Endothelial cell of umbilical vein (primary cell): ENCODE results near the gene LCAT. TPM values are rescaled to one million over a fixed set of nuclear protein-coding genes. Genes with fewer than 3 reads are reported as not detected.

Source experiments
- BruUV-seq: library from RNA; stranded (reverse); fragments of 400-500 nt; replicated peaks from 2 replicates; lab custom pipeline; 2021; lab: Mats Ljungman, UMichigan
- CTCF ChIA-PET: fragments of 300-600, 350-600 bp; sonication (Branson Sonifier 250); formaldehyde crosslinking; loops from one replicate; lab custom pipeline; 2021; ENCODE audit warnings: antibody characterized with exemption, inconsistent platforms; lab: Charles Lee
- POLR2A ChIA-PET: fragments of 300-600, 350-600 bp; sonication (Branson Sonifier 250); formaldehyde crosslinking; loops from one replicate; lab custom pipeline; 2021; ENCODE audit warnings: antibody characterized with exemption, inconsistent platforms; lab: Charles Lee
- DNase-seq: peaks from one replicate; pipeline ENCODE4 v3.0.0-alpha.2; 2011; ENCODE audit warnings: low read depth, low spot score
- FAIRE-seq: peaks from 2 replicates; lab custom pipeline; 2011; peaks lifted over from hg19 to GRCh38; lab: Jason Lieb, UNC
- H2AFZ ChIP-seq: 2 replicates; pipeline ENCODE4 v1.6.0; 2012; ENCODE audit warnings: low read depth, low read length, control low read depth, inconsistent platforms
- H3K27ac ChIP-seq: 2 replicates; pipeline ENCODE4 v1.5.1; 2011; ENCODE audit warnings: low read depth, mild to moderate bottlenecking, control low read depth, low read length, moderate library complexity; ENCODE audit not compliant: insufficient read depth
- H3K27me3 ChIP-seq, 2 experiments: 2 replicates each; pipeline versions ENCODE4 v1.6.0 to v1.6.1; 2011; ENCODE audit warnings: low read length in 2 of 2, mixed read lengths in 1 of 2; ENCODE audit not compliant: control insufficient read depth in 2 of 2, insufficient read depth in 2 of 2
- H3K36me3 ChIP-seq, 2 experiments: 2 replicates in 1 of 2; 3 replicates in 1 of 2; pipeline ENCODE4 v1.5.1; 2011; ENCODE audit warnings: low read length in 2 of 2, mild to moderate bottlenecking in 1 of 2, moderate library complexity in 1 of 2; ENCODE audit not compliant: control insufficient read depth in 2 of 2, insufficient read depth in 2 of 2; ENCODE audit errors: extremely low read depth in 1 of 2
- H3K4me1 ChIP-seq: 3 replicates; pipeline ENCODE4 v1.5.1; 2011; ENCODE audit warnings: mild to moderate bottlenecking, low read length; ENCODE audit not compliant: control insufficient read depth, insufficient read depth; ENCODE audit errors: extremely low read depth
- H3K4me2 ChIP-seq: 2 replicates; pipeline ENCODE4 v1.6.1; 2011; ENCODE audit warnings: low read length, control low read depth, mixed read lengths; ENCODE audit not compliant: insufficient read depth
- H3K4me3 ChIP-seq, 3 experiments: fragments of 200-600 bp in 1 of 3; sonication (generic), shearing (Covaris generic) in 1 of 3; replicated peaks in 1 of 3; 2 replicates each; pipeline ENCODE4 v1.5.1; 2011 to 2016; ENCODE audit warnings: control low read depth in 3 of 3, low read length in 3 of 3, mild to moderate bottlenecking in 2 of 3, inconsistent platforms in 1 of 3, low read depth in 1 of 3, moderate library complexity in 1 of 3; ENCODE audit not compliant: insufficient read depth in 1 of 3
- H3K79me2 ChIP-seq: 2 replicates; pipeline ENCODE4 v1.6.0; 2012; ENCODE audit warnings: low read length, inconsistent platforms; ENCODE audit not compliant: control insufficient read depth, insufficient read depth
- H3K9ac ChIP-seq: replicated peaks from 2 replicates; pipeline ENCODE3; 2011; ENCODE audit warnings: low read length, control low read depth; ENCODE audit not compliant: insufficient read depth; ENCODE audit errors: extremely low read depth
- H3K9me1 ChIP-seq: replicated peaks from 3 replicates; pipeline ENCODE4 v1.6.0; 2011; ENCODE audit warnings: mild to moderate bottlenecking, low read length; ENCODE audit not compliant: control insufficient read depth, insufficient read depth; ENCODE audit errors: extremely low read depth
- H3K9me3 ChIP-seq: replicated peaks from 2 replicates; pipeline ENCODE4 v1.5.1; 2012; ENCODE audit warnings: low read length, inconsistent platforms; ENCODE audit not compliant: control insufficient read depth, insufficient read depth
- H4K20me1 ChIP-seq: replicated peaks from 2 replicates; pipeline ENCODE3; 2011; ENCODE audit warnings: mild to moderate bottlenecking, low read length; ENCODE audit not compliant: control insufficient read depth, insufficient read depth; ENCODE audit errors: extremely low read depth
- GATA2 ChIP-seq: IDR thresholded peaks from 2 replicates; pipeline ENCODE4 v1.7.0; 2011; ENCODE audit warnings: low read depth, mild to moderate bottlenecking, moderate library complexity, mixed read lengths, low read length; ENCODE audit not compliant: insufficient read length, insufficient read depth
- JUN ChIP-seq: IDR thresholded peaks from 2 replicates; pipeline ENCODE4 v1.6.1; 2011; ENCODE audit warnings: borderline replicate concordance, low read depth; ENCODE audit not compliant: insufficient read length, insufficient read depth
- POLR2A ChIP-seq: IDR thresholded peaks from 2 replicates; pipeline ENCODE4 v1.6.1; 2012; ENCODE audit warnings: low read depth, mild to moderate bottlenecking, control low read depth, low read length
- POLR2AphosphoS5 ChIP-seq: IDR thresholded peaks from 2 replicates; pipeline ENCODE4 v1.6.1; 2012; ENCODE audit warnings: low read depth, mild to moderate bottlenecking, control low read depth, low read length, moderate library complexity; ENCODE audit not compliant: insufficient read depth
- dilution Hi-C: fragments of 300-500 bp; cut with MboI; formaldehyde crosslinking; loops from one replicate; pipeline ENCODE4 v1.15.0; 2019; ENCODE audit warnings: low sequenced_read_pairs; ENCODE audit not compliant: extremely low pct_ligation_motif_present
- intact Hi-C: fragments of 100-400 bp; cut with micrococcal nuclease; formaldehyde crosslinking; loops from one replicate; pipeline ENCODE4 v1.10.0; 2022
- polyA plus RNA-seq, 4 experiments: library from polyadenylated mRNA; depleted of rRNA in 3 of 4; stranded (reverse) in 3 of 4; unstranded in 1 of 4; fragments of >200 nt; gene quantifications; 2 replicates each; pipeline versions ENCODE4 v1.2.1 to v1.2.3, GENCODE V29; 2011 to 2012; ENCODE audit warnings: missing spikeins in 1 of 4
- total RNA-seq: library from RNA; stranded (reverse); gene quantifications from 2 replicates; pipeline ENCODE4 v1.2.3, GENCODE V29; 2021
- TF ChIP-seq, protein P1 (sequence below), 2 donors: IDR thresholded peaks; 1 replicate in 1 of 2; 2 replicates in 1 of 2; pipeline ENCODE4 v1.5.1; 2011; ENCODE audit warnings: low read length in 2 of 2, mild to moderate bottlenecking in 2 of 2, moderate library complexity in 2 of 2, control low read depth in 1 of 2, inconsistent platforms in 1 of 2, low read depth in 1 of 2; ENCODE audit not compliant: insufficient read depth in 1 of 2; ENCODE audit errors: extremely low read depth in 1 of 2
- TF ChIP-seq, protein P2 (sequence below): IDR thresholded peaks from 2 replicates; pipeline ENCODE4 v1.6.1; 2011; ENCODE audit not compliant: insufficient read depth, insufficient read length

LCAT gene
- total and polyA plus RNA-seq, 2 donors (not counting 3 experiments of a cell fraction or from before 2014, with no cell fraction given): 22.6 to 46.1 TPM

DNA sequence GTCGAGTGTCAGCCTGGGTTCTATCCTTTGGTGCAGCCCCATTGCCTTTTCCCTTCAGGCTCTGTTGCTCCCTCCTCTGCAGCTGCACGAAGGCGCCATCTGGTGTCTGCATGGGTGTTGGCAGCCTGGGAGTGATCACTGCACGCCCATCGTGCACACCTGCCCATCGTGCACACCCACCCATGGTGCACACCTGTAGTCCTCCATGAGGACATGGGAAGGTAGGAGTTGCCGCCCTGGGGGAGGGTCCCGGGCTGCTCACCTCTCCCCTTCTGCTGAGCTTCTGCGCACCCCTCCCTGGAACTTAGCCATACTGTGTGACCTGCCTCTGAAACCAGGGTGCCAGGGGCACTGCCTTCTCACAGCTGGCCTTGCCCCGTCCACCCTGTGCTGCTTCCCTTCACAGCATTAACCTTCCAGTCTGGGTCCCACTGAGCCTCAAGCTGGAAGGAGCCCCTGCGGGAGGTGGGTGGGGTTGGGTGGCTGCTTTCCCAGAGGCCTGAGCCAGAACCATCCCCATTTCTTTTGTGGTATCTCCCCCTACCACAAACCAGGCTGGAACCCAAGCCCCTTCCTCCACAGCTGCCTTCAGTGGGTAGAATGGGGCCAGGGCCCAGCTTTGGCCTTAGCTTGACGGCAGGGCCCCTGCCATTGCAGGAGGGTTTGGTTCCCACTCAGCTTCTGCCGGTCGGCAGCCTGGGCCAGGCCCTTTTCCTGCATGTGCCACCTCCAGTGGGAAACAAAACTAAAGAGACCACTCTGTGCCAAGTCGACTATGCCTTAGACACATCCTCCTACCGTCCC lies 15.2 kb downstream of the LCAT start:
- Histone ChIP-seq H4K20me1 (no peaks in the 10 kb centered on the region), H3K9ac (no peak overlapping the region), H3K79me2 (no peaks in the 10 kb centered on the region), H2AFZ (no peak overlapping the region), H3K4me3 (no peak overlapping the region), H3K4me1 (peaks cover 10% of the 10 kb centered on the region), H3K9me3 (no peaks in the 10 kb centered on the region), H3K27me3 (no peaks in the 10 kb centered on the region), H3K27ac (no peak overlapping the region), H3K9me1 (no peaks in the 10 kb centered on the region), H3K4me2 (no peak overlapping the region), H3K36me3 (peaks cover 0 to 12% of the 10 kb centered on the region in 2 experiments)
- DNase-seq (peak; percentile 50), FAIRE-seq (peak; percentile 92)
- intact Hi-C loops: loop anchor here (1.0 to 10.0 kb wide), 6 partner anchors 45 to 404 kb away; partner anchors contain the start of gene RIPOR1
- POLR2A ChIA-PET: no interaction called here
- dilution Hi-C loops: no loop called here
- TF ChIP-seq JUN: no peak
- TF ChIP-seq, protein P1, sequence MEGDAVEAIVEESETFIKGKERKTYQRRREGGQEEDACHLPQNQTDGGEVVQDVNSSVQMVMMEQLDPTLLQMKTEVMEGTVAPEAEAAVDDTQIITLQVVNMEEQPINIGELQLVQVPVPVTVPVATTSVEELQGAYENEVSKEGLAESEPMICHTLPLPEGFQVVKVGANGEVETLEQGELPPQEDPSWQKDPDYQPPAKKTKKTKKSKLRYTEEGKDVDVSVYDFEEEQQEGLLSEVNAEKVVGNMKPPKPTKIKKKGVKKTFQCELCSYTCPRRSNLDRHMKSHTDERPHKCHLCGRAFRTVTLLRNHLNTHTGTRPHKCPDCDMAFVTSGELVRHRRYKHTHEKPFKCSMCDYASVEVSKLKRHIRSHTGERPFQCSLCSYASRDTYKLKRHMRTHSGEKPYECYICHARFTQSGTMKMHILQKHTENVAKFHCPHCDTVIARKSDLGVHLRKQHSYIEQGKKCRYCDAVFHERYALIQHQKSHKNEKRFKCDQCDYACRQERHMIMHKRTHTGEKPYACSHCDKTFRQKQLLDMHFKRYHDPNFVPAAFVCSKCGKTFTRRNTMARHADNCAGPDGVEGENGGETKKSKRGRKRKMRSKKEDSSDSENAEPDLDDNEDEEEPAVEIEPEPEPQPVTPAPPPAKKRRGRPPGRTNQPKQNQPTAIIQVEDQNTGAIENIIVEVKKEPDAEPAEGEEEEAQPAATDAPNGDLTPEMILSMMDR (IDR thresholded peaks at IDR 0.05; ENCODE audit: extremely low read depth in 1 of 2, insufficient read depth in 1 of 2, low read depth in 1 of 2, low read length in 2 of 2): peak; percentile 87 to 93
- BruUV-seq: no TSS peak
- CTCF ChIA-PET: interaction anchor here (0.8 to 6.1 kb wide), 10 partner anchors 14 to 408 kb away, joined by 3 to 106 read pairs (median 5); partner anchors contain the start of genes EDC4 and NRN1L

DNA sequence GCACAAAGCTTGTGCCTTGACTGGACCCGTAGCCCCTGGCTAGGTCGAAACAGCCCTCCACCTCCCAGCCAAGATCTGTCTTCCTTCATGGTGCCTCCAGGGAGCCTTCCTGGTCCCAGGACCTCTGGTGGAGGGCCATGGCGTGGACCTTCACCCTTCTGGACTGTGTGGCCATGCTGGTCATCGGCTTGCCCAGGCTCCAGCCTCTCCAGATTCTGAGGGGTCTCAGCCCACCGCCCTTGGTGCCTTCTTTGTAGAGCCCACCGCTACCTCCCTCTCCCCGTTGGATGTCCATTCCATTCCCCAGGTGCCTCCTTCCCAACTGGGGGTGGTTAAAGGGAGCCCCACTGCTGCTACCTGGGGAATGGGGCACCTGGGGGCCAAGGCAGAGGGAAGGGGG lies 15.8 kb downstream of the LCAT start:
- CTCF ChIA-PET: interaction anchor here (0.8 to 6.1 kb wide), 10 partner anchors 14 to 407 kb away, joined by 3 to 106 read pairs (median 5); partner anchors contain the start of genes EDC4 and NRN1L
- no peaks in the 10 kb centered on the region for H3K27me3 ChIP-seq
- dilution Hi-C loops: no loop called here
- H3K27ac ChIP-seq: no peak overlapping the region
- H4K20me1 ChIP-seq: no peaks in the 10 kb centered on the region
- H3K4me1 ChIP-seq: peaks cover 10% of the 10 kb centered on the region
- no peak for FAIRE-seq
- POLR2A ChIA-PET: no interaction called here
- no peak for TF ChIP-seq GATA2
- TF ChIP-seq POLR2A: no peak
- no peak for TF ChIP-seq POLR2AphosphoS5
- TF ChIP-seq, protein P2, sequence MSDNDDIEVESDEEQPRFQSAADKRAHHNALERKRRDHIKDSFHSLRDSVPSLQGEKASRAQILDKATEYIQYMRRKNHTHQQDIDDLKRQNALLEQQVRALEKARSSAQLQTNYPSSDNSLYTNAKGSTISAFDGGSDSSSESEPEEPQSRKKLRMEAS: no peak
- H3K9ac ChIP-seq: no peak overlapping the region
- H3K36me3 ChIP-seq: peaks cover 0 to 16% of the 10 kb centered on the region in 2 experiments
- no TSS peak for BruUV-seq
- H3K79me2 ChIP-seq: no peaks in the 10 kb centered on the region
- DNase-seq: no peak
- H2AFZ ChIP-seq: no peak overlapping the region
- no peak overlapping the region for H3K4me3 ChIP-seq
- intact Hi-C loops: loop anchor here (1.0 to 10.0 kb wide), 6 partner anchors 45 to 403 kb away; partner anchors contain the start of gene RIPOR1
- H3K9me3 ChIP-seq: no peaks in the 10 kb centered on the region
- no peak overlapping the region for H3K4me2 ChIP-seq
- H3K9me1 ChIP-seq: no peaks in the 10 kb centered on the region
